Measurements from ENCODE around the gene RASA1.

Gene RASA1

DNA sequence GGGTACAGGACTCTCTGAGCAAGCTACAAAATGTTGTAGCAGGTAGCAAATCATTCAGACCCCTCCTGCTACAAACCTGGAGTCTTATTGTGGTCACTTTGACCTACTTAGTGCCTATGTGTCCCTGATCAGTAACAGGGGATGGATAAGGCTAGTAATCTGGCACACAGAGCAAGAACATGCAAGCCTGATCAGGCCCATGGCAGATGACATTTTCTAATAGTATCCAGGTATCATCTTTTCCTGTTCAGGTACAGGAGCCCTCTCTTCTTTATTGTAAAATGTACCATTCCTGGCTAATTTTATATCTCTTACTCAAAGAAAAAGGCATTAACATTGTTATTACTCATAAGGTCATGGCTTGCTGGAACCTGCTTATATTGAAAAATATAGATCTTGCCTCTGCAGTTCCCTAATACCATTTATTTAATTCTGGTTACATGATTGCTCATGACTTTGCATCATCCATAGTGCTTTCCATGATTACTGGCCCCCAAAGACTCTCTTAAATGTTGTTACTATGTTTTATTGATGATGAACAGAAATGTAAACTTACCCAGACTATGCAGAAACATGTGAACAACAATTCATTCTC, 163.3 kb downstream of the RASA1 start:
- H3K4me1 ChIP-seq (ENCODE audit: control insufficient read depth, insufficient read depth, low read length): no peaks in the 10 kb centered on the region
- no peaks in the 10 kb centered on the region for H3K36me3 ChIP-seq (ENCODE audit: control insufficient read depth, insufficient read depth, low read length, severe bottlenecking)
- no peak overlapping the region for H3K9ac ChIP-seq (ENCODE audit: low read length)
- H3K9me3 ChIP-seq (ENCODE audit: control insufficient read depth, low read length): no peaks in the 10 kb centered on the region
- no peaks in the 10 kb centered on the region for H3K27me3 ChIP-seq (replicated peaks; ENCODE audit: control insufficient read depth, insufficient read depth, low read length)
- no peak overlapping the region for H3K4me3 ChIP-seq (ENCODE audit: low read length)
- no peak for DNase-seq (ENCODE audit: low read depth)

DNA sequence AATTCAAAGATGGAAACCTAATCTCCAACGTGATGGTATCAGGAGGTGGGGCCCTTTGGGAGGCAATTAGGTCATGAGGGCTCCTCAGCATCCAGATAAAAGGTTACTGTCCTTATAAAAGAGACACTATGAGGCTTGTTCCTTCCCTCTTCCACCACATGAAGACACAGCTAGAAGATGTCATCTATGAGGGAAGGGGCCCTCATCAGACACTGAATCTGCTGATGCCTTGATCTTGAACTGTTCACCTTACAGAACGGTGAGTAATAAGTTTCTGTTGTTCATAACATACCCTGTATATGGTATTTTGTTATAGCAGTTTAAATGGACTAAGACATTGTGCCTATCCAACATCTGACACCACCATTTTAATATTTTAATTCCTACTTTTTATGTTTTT, 164.8 kb downstream of the RASA1 start:
- H3K9me3 ChIP-seq (ENCODE audit: control insufficient read depth, low read length): no peaks in the 10 kb centered on the region
- no peaks in the 10 kb centered on the region for H3K36me3 ChIP-seq (ENCODE audit: control insufficient read depth, insufficient read depth, low read length, severe bottlenecking)
- no peak overlapping the region for H3K9ac ChIP-seq (ENCODE audit: low read length)
- H3K27me3 ChIP-seq (replicated peaks; ENCODE audit: control insufficient read depth, insufficient read depth, low read length): no peaks in the 10 kb centered on the region
- H3K4me1 ChIP-seq (ENCODE audit: control insufficient read depth, insufficient read depth, low read length): no peaks in the 10 kb centered on the region
- DNase-seq (ENCODE audit: low read depth): no peak
- H3K4me3 ChIP-seq (ENCODE audit: low read length): no peak overlapping the region

DNA sequence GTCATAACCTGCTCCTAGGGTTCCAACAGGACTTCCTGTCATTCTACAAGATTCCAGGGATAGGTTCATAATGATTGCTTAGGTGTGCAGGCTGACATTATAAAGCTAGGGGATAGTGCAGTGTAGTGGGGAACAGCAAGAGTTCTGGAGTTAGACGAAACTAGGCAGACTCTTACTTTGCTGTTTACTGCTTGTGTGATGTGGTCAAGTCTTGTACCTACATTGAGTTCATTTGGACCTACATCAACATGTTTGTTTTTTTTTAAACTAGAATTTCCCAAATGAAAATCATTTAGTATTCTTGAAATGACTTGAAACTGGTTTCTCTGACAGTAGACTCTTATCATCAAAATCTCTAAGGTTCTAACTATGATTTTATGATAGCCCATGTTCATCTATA, 166.3 kb downstream of the RASA1 start:
- Histone ChIP-seq H3K36me3 (ENCODE audit: control insufficient read depth, insufficient read depth, low read length, severe bottlenecking) (no peaks in the 10 kb centered on the region), H3K4me3 (ENCODE audit: low read length) (no peak overlapping the region), H3K27me3 (replicated peaks; ENCODE audit: control insufficient read depth, insufficient read depth, low read length) (no peaks in the 10 kb centered on the region), H3K9ac (ENCODE audit: low read length) (no peak overlapping the region), H3K9me3 (ENCODE audit: control insufficient read depth, low read length) (no peaks in the 10 kb centered on the region), H3K4me1 (ENCODE audit: control insufficient read depth, insufficient read depth, low read length) (no peaks in the 10 kb centered on the region)
- DNase-seq (ENCODE audit: low read depth): no peak

GRCh38 chr5:87434461-87434860, 166.8 kb downstream of the RASA1 start:
- Histone ChIP-seq H3K36me3 (ENCODE audit: control insufficient read depth, insufficient read depth, low read length, severe bottlenecking) (no peaks in the 10 kb centered on the region), H3K4me1 (ENCODE audit: control insufficient read depth, insufficient read depth, low read length) (no peaks in the 10 kb centered on the region), H3K9ac (ENCODE audit: low read length) (no peak overlapping the region), H3K9me3 (ENCODE audit: control insufficient read depth, low read length) (no peaks in the 10 kb centered on the region), H3K4me3 (ENCODE audit: low read length) (no peak overlapping the region), H3K27me3 (replicated peaks; ENCODE audit: control insufficient read depth, insufficient read depth, low read length) (no peaks in the 10 kb centered on the region)
- DNase-seq (ENCODE audit: low read depth): no peak

- H3K27me3 ChIP-seq (replicated peaks; ENCODE audit: control insufficient read depth, insufficient read depth, low read length): no peaks in the 10 kb centered on the region
- no peak overlapping the region for H3K9ac ChIP-seq (ENCODE audit: low read length)
- DNase-seq (ENCODE audit: low read depth): no peak
- H3K36me3 ChIP-seq (ENCODE audit: control insufficient read depth, insufficient read depth, low read length, severe bottlenecking): no peaks in the 10 kb centered on the region
- H3K9me3 ChIP-seq (ENCODE audit: control insufficient read depth, low read length): no peaks in the 10 kb centered on the region
- H3K4me1 ChIP-seq (ENCODE audit: control insufficient read depth, insufficient read depth, low read length): no peaks in the 10 kb centered on the region
- H3K4me3 ChIP-seq (ENCODE audit: low read length): no peak overlapping the region
These were observed 167.5 kb downstream of the RASA1 start for GRCh38 chr5:87435144-87435694.

GRCh38 chr5:87437724-87438123, 170.0 kb downstream of the RASA1 start:
- Histone ChIP-seq H3K4me3 (ENCODE audit: low read length) (no peak overlapping the region), H3K4me1 (ENCODE audit: control insufficient read depth, insufficient read depth, low read length) (no peaks in the 10 kb centered on the region), H3K36me3 (ENCODE audit: control insufficient read depth, insufficient read depth, low read length, severe bottlenecking) (no peaks in the 10 kb centered on the region), H3K9me3 (ENCODE audit: control insufficient read depth, low read length) (no peaks in the 10 kb centered on the region), H3K9ac (ENCODE audit: low read length) (no peak overlapping the region), H3K27me3 (replicated peaks; ENCODE audit: control insufficient read depth, insufficient read depth, low read length) (no peaks in the 10 kb centered on the region)
- no peak for DNase-seq (ENCODE audit: low read depth)

DNA sequence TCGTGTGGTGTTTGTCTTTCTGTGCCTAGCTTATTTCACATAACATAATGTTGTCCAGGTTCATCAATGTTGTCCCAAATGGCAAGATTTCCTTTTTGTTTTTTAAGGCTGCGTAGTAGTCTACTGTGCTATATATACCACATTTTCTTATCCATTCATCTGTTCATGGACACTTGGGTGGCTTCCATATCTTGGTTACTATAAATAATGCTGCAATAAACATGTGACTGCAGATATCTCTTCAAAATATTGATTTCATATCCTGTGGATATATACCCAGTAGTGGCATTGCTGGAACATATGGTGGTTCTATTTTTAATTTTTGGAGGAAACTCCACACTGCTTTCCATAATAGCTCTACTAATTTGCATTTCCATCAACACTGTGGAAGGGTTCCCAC, 170.5 kb downstream of the RASA1 start:
- H3K27me3 ChIP-seq (replicated peaks; ENCODE audit: control insufficient read depth, insufficient read depth, low read length): no peaks in the 10 kb centered on the region
- no peak overlapping the region for H3K9ac ChIP-seq (ENCODE audit: low read length)
- no peak for DNase-seq (ENCODE audit: low read depth)
- no peaks in the 10 kb centered on the region for H3K36me3 ChIP-seq (ENCODE audit: control insufficient read depth, insufficient read depth, low read length, severe bottlenecking)
- no peaks in the 10 kb centered on the region for H3K9me3 ChIP-seq (ENCODE audit: control insufficient read depth, low read length)
- H3K4me3 ChIP-seq (ENCODE audit: low read length): no peak overlapping the region
- H3K4me1 ChIP-seq (ENCODE audit: control insufficient read depth, insufficient read depth, low read length): no peaks in the 10 kb centered on the region
